ENCODE data around the gene TMEM131. TPM values are rescaled to one million over a fixed set of nuclear protein-coding genes. Genes with fewer than 3 reads are reported as not detected.
"Not testable (repeated sequence)": the region's sequence is repeated elsewhere in the genome, so short reads cannot be mapped to it uniquely, and the experiment has no call there.

The TMEM131 gene
- total RNA-seq, 2 donors from 2014 or later, result 20.7 to 21.8 TPM

GRCh38 chr2:97907369-97908100 is 88.2 kb downstream of the TMEM131 start:
- Histone ChIP-seq H3K36me3 (no peaks in the 10 kb centered on the region), H3K27me3 (no peaks in the 10 kb centered on the region), H3K4me1 (no peaks in the 10 kb centered on the region), H3K4me3 (no peak overlapping the region), H3K9me3 (no peaks in the 10 kb centered on the region), H3K27ac (no peak overlapping the region)
- no peak for TF ChIP-seq CTCF (IDR thresholded peaks at IDR 0.05)
- DNase-seq (ENCODE audit: low spot score), result no peak

GRCh38 chr2:97906307-97906706 is 89.4 kb downstream of the TMEM131 start:
- Histone ChIP-seq H3K9me3 (no peaks in the 10 kb centered on the region), H3K27ac (no peak overlapping the region), H3K36me3 (no peaks in the 10 kb centered on the region), H3K27me3 (no peaks in the 10 kb centered on the region), H3K4me1 (no peaks in the 10 kb centered on the region), H3K4me3 (no peak overlapping the region)
- DNase-seq (ENCODE audit: low spot score), result no peak
- no peak for TF ChIP-seq CTCF (IDR thresholded peaks at IDR 0.05)

GRCh38 chr2:97905294-97905693 is 90.5 kb downstream of the TMEM131 start:
- H3K4me3 ChIP-seq, result no peak overlapping the region
- TF ChIP-seq CTCF (IDR thresholded peaks at IDR 0.05), result no peak
- no peak for DNase-seq (ENCODE audit: low spot score)
- no peaks in the 10 kb centered on the region for H3K36me3 ChIP-seq
- H3K27ac ChIP-seq, result no peak overlapping the region
- no peaks in the 10 kb centered on the region for H3K4me1 ChIP-seq
- no peaks in the 10 kb centered on the region for H3K9me3 ChIP-seq
- H3K27me3 ChIP-seq, result no peaks in the 10 kb centered on the region

- Histone ChIP-seq H3K4me3 (no peak overlapping the region), H3K27ac (no peak overlapping the region), H3K9me3 (no peaks in the 10 kb centered on the region), H3K27me3 (no peaks in the 10 kb centered on the region), H3K36me3 (no peaks in the 10 kb centered on the region), H3K4me1 (no peaks in the 10 kb centered on the region)
- TF ChIP-seq CTCF (IDR thresholded peaks at IDR 0.05), result no peak
- no peak for DNase-seq (ENCODE audit: low spot score)
Observed at GRCh38 chr2:97901862-97902261, 93.9 kb downstream of the TMEM131 start.

- no peak for TF ChIP-seq CTCF (IDR thresholded peaks at IDR 0.05)
- Histone ChIP-seq H3K4me3 (no peak overlapping the region), H3K36me3 (no peaks in the 10 kb centered on the region), H3K9me3 (no peaks in the 10 kb centered on the region), H3K27me3 (no peaks in the 10 kb centered on the region), H3K27ac (no peak overlapping the region), H3K4me1 (no peaks in the 10 kb centered on the region)
- no peak for DNase-seq (ENCODE audit: low spot score)
Observed at GRCh38 chr2:97900806-97901205, 94.9 kb downstream of the TMEM131 start.

GRCh38 chr2:97893042-97893441 is 102.7 kb downstream of the TMEM131 start:
- H3K36me3 ChIP-seq; H3K4me3 ChIP-seq; H3K27me3 ChIP-seq; DNase-seq (ENCODE audit: low spot score); H3K9me3 ChIP-seq; H3K4me1 ChIP-seq; H3K27ac ChIP-seq: not testable (repeated sequence)
